ENCODE data around the gene C1QTNF5. TPM values are rescaled to one million over a fixed set of nuclear protein-coding genes. Genes with fewer than 3 reads are reported as not detected.

Gene C1QTNF5
- total RNA-seq, 1 donor from 2014 or later = not detected

DNA sequence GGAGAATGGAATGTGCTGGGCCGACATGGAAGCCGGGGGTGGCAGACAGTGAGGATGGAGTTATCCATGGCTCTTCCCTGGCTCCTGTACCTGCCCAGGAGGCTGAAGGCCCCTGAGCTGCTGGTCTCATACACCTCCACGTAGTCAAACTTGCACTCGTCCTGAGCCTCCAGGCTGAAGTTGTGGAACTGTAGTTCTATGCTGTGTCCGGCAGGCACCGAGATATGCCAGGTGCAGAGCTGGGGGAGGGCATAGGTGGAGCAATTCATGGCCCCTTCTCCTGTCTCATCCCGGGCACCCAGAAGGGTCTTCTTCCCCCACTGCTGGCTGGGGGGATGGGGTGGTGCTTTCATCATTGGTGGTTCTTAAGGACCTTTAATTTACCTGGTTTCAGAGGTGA is 3.0 kb upstream of the C1QTNF5 start:
- ChIA-PET POLR2A (no interaction called here), CTCF (no interaction called here)
- Mint-ChIP-seq H3K27ac (no peak overlapping the region), H3K27me3 (peaks cover 53% of the 10 kb centered on the region), H3K4me3 (no peak overlapping the region), H3K9me3 (no peaks in the 10 kb centered on the region), H3K36me3 (ENCODE audit: low read depth) (no peaks in the 10 kb centered on the region), H3K4me1 (peaks cover 13% of the 10 kb centered on the region)
- TF ChIP-seq, protein P1, sequence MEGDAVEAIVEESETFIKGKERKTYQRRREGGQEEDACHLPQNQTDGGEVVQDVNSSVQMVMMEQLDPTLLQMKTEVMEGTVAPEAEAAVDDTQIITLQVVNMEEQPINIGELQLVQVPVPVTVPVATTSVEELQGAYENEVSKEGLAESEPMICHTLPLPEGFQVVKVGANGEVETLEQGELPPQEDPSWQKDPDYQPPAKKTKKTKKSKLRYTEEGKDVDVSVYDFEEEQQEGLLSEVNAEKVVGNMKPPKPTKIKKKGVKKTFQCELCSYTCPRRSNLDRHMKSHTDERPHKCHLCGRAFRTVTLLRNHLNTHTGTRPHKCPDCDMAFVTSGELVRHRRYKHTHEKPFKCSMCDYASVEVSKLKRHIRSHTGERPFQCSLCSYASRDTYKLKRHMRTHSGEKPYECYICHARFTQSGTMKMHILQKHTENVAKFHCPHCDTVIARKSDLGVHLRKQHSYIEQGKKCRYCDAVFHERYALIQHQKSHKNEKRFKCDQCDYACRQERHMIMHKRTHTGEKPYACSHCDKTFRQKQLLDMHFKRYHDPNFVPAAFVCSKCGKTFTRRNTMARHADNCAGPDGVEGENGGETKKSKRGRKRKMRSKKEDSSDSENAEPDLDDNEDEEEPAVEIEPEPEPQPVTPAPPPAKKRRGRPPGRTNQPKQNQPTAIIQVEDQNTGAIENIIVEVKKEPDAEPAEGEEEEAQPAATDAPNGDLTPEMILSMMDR (IDR thresholded peaks at IDR 0.05) = no peak
- ATAC-seq (ENCODE audit: low read depth) = no peak
- DNase-seq = no peak
- intact Hi-C loops (cut with micrococcal nuclease) = no loop called here

- Mint-ChIP-seq H3K27me3 (peaks cover 49% of the 10 kb centered on the region), H3K36me3 (ENCODE audit: low read depth) (no peaks in the 10 kb centered on the region), H3K4me3 (no peak overlapping the region), H3K27ac (no peak overlapping the region), H3K4me1 (peaks cover 21% of the 10 kb centered on the region), H3K9me3 (no peaks in the 10 kb centered on the region)
- ChIA-PET POLR2A (no interaction called here), CTCF (no interaction called here)
- DNase-seq = no peak
- intact Hi-C loops (cut with micrococcal nuclease) = no loop called here
- TF ChIP-seq, protein P1 (IDR thresholded peaks at IDR 0.05) = no peak
- ATAC-seq (ENCODE audit: low read depth) = no peak
These were observed 1.9 kb upstream of the C1QTNF5 start for GRCh38 chr11:119342362-119343130.

GRCh38 chr11:119342023-119342300 is 1.3 kb upstream of the C1QTNF5 start:
- ChIA-PET CTCF (interaction anchor here (1.2 kb wide), 1 partner anchor 14 kb away, joined by 4 read pairs; no protein-coding TSS in a partner anchor), POLR2A (no interaction called here)
- Mint-ChIP-seq H3K4me1 (peaks cover 21% of the 10 kb centered on the region), H3K27me3 (peaks cover 45% of the 10 kb centered on the region), H3K4me3 (no peak overlapping the region), H3K36me3 (ENCODE audit: low read depth) (peaks cover 2% of the 10 kb centered on the region), H3K27ac (no peak overlapping the region), H3K9me3 (no peaks in the 10 kb centered on the region)
- ATAC-seq (ENCODE audit: low read depth) (no peak), DNase-seq (no peak)
- TF ChIP-seq, protein P1 (IDR thresholded peaks at IDR 0.05) = no peak
- intact Hi-C loops (cut with micrococcal nuclease) = no loop called here

DNA sequence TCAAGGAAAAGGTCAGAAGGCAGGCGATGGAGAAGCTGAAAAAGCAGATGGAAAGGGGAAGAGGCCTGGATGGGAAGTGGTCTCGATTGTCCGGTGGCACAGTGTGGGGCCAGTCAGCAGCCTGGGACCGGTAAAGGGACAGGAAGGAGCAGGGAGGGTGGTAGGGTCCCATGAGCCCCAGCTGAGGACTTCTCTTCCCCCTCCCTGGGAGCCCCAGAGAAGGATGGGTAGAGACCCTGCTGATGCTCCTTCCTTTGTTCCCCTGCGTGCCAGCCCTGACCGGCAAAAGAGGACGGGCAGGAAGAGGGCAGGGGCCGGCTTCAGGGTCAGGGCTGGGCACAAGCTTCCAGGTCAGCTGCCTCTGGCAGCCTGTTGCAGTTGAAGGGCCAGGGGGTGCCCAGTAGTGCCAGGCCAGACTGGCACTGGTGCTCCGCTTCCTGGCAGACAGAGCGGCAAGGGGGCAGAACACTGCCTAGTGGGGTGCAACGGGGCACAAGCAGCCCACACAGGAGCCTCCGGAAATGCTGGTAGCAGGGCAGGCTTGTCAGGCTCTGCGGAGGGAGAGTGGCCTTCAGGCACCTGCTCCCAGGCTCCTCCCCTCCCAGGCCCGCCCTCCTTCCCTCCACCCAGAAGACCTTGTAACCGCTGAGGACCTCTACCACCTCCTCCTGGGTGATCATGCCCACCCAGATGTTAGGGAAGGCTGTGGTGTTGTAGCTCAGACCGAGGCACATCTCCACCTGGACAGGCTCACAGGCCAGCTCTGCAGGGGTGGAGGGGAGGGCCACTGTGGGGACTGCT is 739 bp upstream of the C1QTNF5 start:
- ChIA-PET CTCF (interaction anchor here (1.2 kb wide), 1 partner anchor 15 kb away, joined by 4 read pairs; no protein-coding TSS in a partner anchor), POLR2A (no interaction called here)
- H3K4me1 Mint-ChIP-seq = peaks cover 21% of the 10 kb centered on the region
- TF ChIP-seq, protein P1 (IDR thresholded peaks at IDR 0.05) = no peak
- H3K9me3 Mint-ChIP-seq = no peaks in the 10 kb centered on the region
- H3K4me3 Mint-ChIP-seq = peak overlapping the region; percentile 25
- peaks cover 3% of the 10 kb centered on the region for H3K36me3 Mint-ChIP-seq (ENCODE audit: low read depth)
- peaks cover 40% of the 10 kb centered on the region for H3K27me3 Mint-ChIP-seq
- DNase-seq (no peak), ATAC-seq (ENCODE audit: low read depth) (no peak)
- intact Hi-C loops (cut with micrococcal nuclease) = no loop called here
- H3K27ac Mint-ChIP-seq = no peak overlapping the region

Measured in activated B cell treated with CpG ODN at 0.5 μM for 24 hours (primary cell).